Activated naive CD8-positive, alpha-beta T cell treated with anti-CD3 and anti-CD28 coated beads, Interleukin-2, amount 10 ng/mL, durations not matched to agents 7 days and 5 days (primary cell): ENCODE data around the gene CELSR3. TPM values are rescaled to one million over a fixed set of nuclear protein-coding genes. Genes with fewer than 3 reads are reported as not detected.

Source experiments
- ATAC-seq: fragments of 150-1000 bp; cut with Tn5 transposase; one replicate; pipeline ENCODE4 v1.10.0; 2021; ENCODE audit warnings: low read depth, moderate library complexity
- POLR2A ChIA-PET: fragments of 350-600 bp; sonication (Branson Sonifier 250); formaldehyde crosslinking; loops from one replicate; lab custom pipeline; 2021; ENCODE audit warnings: antibody characterized with exemption; lab: Charles Lee
- DNase-seq: peaks from one replicate; pipeline ENCODE4 v3.0.0; 2021
- H3K27ac Mint-ChIP-seq: one replicate; pipeline ENCODE4 v1.8.0; 2022; ENCODE audit warnings: mild to moderate bottlenecking, mixed read lengths
- H3K27me3 Mint-ChIP-seq: one replicate; pipeline ENCODE4 v1.8.0; 2022; ENCODE audit warnings: mild to moderate bottlenecking, moderate library complexity, mixed read lengths
- H3K36me3 Mint-ChIP-seq: one replicate; pipeline ENCODE4 v1.8.0; 2021; ENCODE audit warnings: mild to moderate bottlenecking, mixed read lengths
- H3K4me1 Mint-ChIP-seq: one replicate; pipeline ENCODE4 v1.8.0; 2021; ENCODE audit warnings: mixed read lengths
- H3K4me3 Mint-ChIP-seq: one replicate; pipeline ENCODE4 v1.8.0; 2022; ENCODE audit warnings: mild to moderate bottlenecking, moderate library complexity, mixed read lengths
- H3K9me3 Mint-ChIP-seq: one replicate; pipeline ENCODE4 v1.8.0; 2021; ENCODE audit warnings: mixed read lengths
- total RNA-seq, 2 experiments: library from RNA; stranded (reverse); gene quantifications; one replicate each; pipeline ENCODE4 v1.2.3, GENCODE V29; 2021

CELSR3 gene
- total RNA-seq, 2 experiments from 2014 or later: 15.6 to 16.2 TPM

GRCh38 chr3:48644898-48645760 is 17.6 kb downstream of the CELSR3 start:
- Mint-ChIP-seq H3K4me1 (no peaks in the 10 kb centered on the region), H3K4me3 (no peak overlapping the region), H3K36me3 (peaks cover 2% of the 10 kb centered on the region), H3K9me3 (no peaks in the 10 kb centered on the region), H3K27ac (no peak overlapping the region), H3K27me3 (no peaks in the 10 kb centered on the region)
- no peak for ATAC-seq
- no peak for DNase-seq
- POLR2A ChIA-PET: no interaction called here

- ATAC-seq (no peak), DNase-seq (no peak)
- H3K4me3 Mint-ChIP-seq: no peak overlapping the region
- POLR2A ChIA-PET: no interaction called here
- H3K27ac Mint-ChIP-seq: no peak overlapping the region
- no peaks in the 10 kb centered on the region for H3K4me1 Mint-ChIP-seq
- no peaks in the 10 kb centered on the region for H3K27me3 Mint-ChIP-seq
- peaks cover 2% of the 10 kb centered on the region for H3K36me3 Mint-ChIP-seq
- no peaks in the 10 kb centered on the region for H3K9me3 Mint-ChIP-seq
Measured at GRCh38 chr3:48642605-48643004, 20.1 kb downstream of the CELSR3 start.

GRCh38 chr3:48641396-48641795 is 21.3 kb downstream of the CELSR3 start:
- Mint-ChIP-seq H3K9me3 (no peaks in the 10 kb centered on the region), H3K27ac (no peak overlapping the region), H3K36me3 (peaks cover 2% of the 10 kb centered on the region), H3K27me3 (no peaks in the 10 kb centered on the region), H3K4me3 (no peak overlapping the region), H3K4me1 (no peaks in the 10 kb centered on the region)
- no peak for ATAC-seq
- POLR2A ChIA-PET: interaction anchor here (0.6 kb wide), 1 partner anchor 27 kb away, joined by 5 read pairs; no protein-coding TSS in a partner anchor
- no peak for DNase-seq

- no peaks in the 10 kb centered on the region for H3K9me3 Mint-ChIP-seq
- H3K36me3 Mint-ChIP-seq: peaks cover 2% of the 10 kb centered on the region
- no peak overlapping the region for H3K27ac Mint-ChIP-seq
- no peak overlapping the region for H3K4me3 Mint-ChIP-seq
- no peaks in the 10 kb centered on the region for H3K27me3 Mint-ChIP-seq
- POLR2A ChIA-PET: no interaction called here
- DNase-seq: no peak
- no peak for ATAC-seq
- H3K4me1 Mint-ChIP-seq: peaks cover 5% of the 10 kb centered on the region
Measured at GRCh38 chr3:48639944-48640606, 22.6 kb downstream of the CELSR3 start.

- Mint-ChIP-seq H3K36me3 (peaks cover 3% of the 10 kb centered on the region), H3K9me3 (no peaks in the 10 kb centered on the region), H3K27ac (no peak overlapping the region), H3K27me3 (no peaks in the 10 kb centered on the region), H3K4me1 (peaks cover 12% of the 10 kb centered on the region), H3K4me3 (no peak overlapping the region)
- no peak for DNase-seq
- POLR2A ChIA-PET: no interaction called here
- ATAC-seq: no peak
Measured at GRCh38 chr3:48637305-48637704, 25.4 kb downstream of the CELSR3 start.

GRCh38 chr3:48636149-48636655 is 26.5 kb downstream of the CELSR3 start:
- Mint-ChIP-seq H3K4me3 (peak overlapping the region; percentile 90), H3K4me1 (peaks cover 13% of the 10 kb centered on the region), H3K9me3 (no peaks in the 10 kb centered on the region), H3K36me3 (peaks cover 7% of the 10 kb centered on the region), H3K27ac (peak overlapping the region; percentile 89), H3K27me3 (no peaks in the 10 kb centered on the region)
- ATAC-seq (no peak), DNase-seq (no peak)
- POLR2A ChIA-PET: interaction anchor here (0.8 to 2.1 kb wide), 9 partner anchors 11 to 81 kb away, joined by 3 to 10 read pairs (median 3); partner anchors contain the start of gene NCKIPSD

- ATAC-seq: peak; percentile 95
- peak; percentile 97 for DNase-seq
- H3K27ac Mint-ChIP-seq: peak within 1 kb of the TSS; percentile 89
- POLR2A ChIA-PET: interaction anchor here (0.5 to 2.1 kb wide), 12 partner anchors 10 to 480 kb away, joined by 3 to 10 read pairs (median 3); partner anchors contain the start of gene NCKIPSD
- no peaks in the 10 kb centered on the region for H3K9me3 Mint-ChIP-seq
- peak within 1 kb of the TSS; percentile 90 for H3K4me3 Mint-ChIP-seq
- H3K36me3 Mint-ChIP-seq: peaks cover 7% of the 10 kb centered on the region
- H3K27me3 Mint-ChIP-seq: no peaks in the 10 kb centered on the region
- peaks cover 13% of the 10 kb centered on the region for H3K4me1 Mint-ChIP-seq
Measured at GRCh38 chr3:48635222-48636021, 27.3 kb downstream of the CELSR3 start, which contains the start of gene SLC26A6. TSS of gene SLC26A6 (minus strand) at chr3:48635461. CDS start at chr3:48635393, 68 bp downstream.

- peak; percentile 12 for ATAC-seq
- Mint-ChIP-seq H3K4me1 (peaks cover 13% of the 10 kb centered on the region), H3K4me3 (peak overlapping the region; percentile 90), H3K27ac (peak overlapping the region; percentile 25), H3K36me3 (peaks cover 10% of the 10 kb centered on the region), H3K27me3 (no peaks in the 10 kb centered on the region), H3K9me3 (no peaks in the 10 kb centered on the region)
- peak; percentile 66 for DNase-seq
- POLR2A ChIA-PET: interaction anchor here (0.5 to 2.1 kb wide), 10 partner anchors 11 to 232 kb away, joined by 3 to 10 read pairs (median 4); partner anchors contain the start of genes IP6K2 and TMEM89
Measured at GRCh38 chr3:48634661-48635221, 27.9 kb downstream of the CELSR3 start.

GRCh38 chr3:48633743-48634142 is 28.9 kb downstream of the CELSR3 start:
- H3K9me3 Mint-ChIP-seq: no peaks in the 10 kb centered on the region
- no peaks in the 10 kb centered on the region for H3K27me3 Mint-ChIP-seq
- H3K27ac Mint-ChIP-seq: no peak overlapping the region
- ATAC-seq: no peak
- H3K36me3 Mint-ChIP-seq: peaks cover 15% of the 10 kb centered on the region
- POLR2A ChIA-PET: interaction anchor here (0.5 to 1.0 kb wide), 2 partner anchors 52 to 1251 kb away, joined by 3 to 4 read pairs; partner anchors contain the start of gene NCKIPSD
- no peak overlapping the region for H3K4me3 Mint-ChIP-seq
- DNase-seq: no peak
- H3K4me1 Mint-ChIP-seq: peaks cover 13% of the 10 kb centered on the region

- H3K27me3 Mint-ChIP-seq: no peaks in the 10 kb centered on the region
- H3K4me3 Mint-ChIP-seq: no peak overlapping the region
- peaks cover 13% of the 10 kb centered on the region for H3K4me1 Mint-ChIP-seq
- DNase-seq: no peak
- POLR2A ChIA-PET: interaction anchor here (1.0 kb wide), 1 partner anchor 53 kb away, joined by 3 read pairs; the partner anchor contains the start of gene NCKIPSD
- H3K36me3 Mint-ChIP-seq: peaks cover 15% of the 10 kb centered on the region
- no peaks in the 10 kb centered on the region for H3K9me3 Mint-ChIP-seq
- H3K27ac Mint-ChIP-seq: no peak overlapping the region
- no peak for ATAC-seq
Measured at GRCh38 chr3:48633256-48633655, 29.4 kb downstream of the CELSR3 start.

GRCh38 chr3:48631516-48632448 is 30.9 kb downstream of the CELSR3 start:
- POLR2A ChIA-PET: no interaction called here
- no peaks in the 10 kb centered on the region for H3K9me3 Mint-ChIP-seq
- H3K27me3 Mint-ChIP-seq: no peaks in the 10 kb centered on the region
- no peak overlapping the region for H3K27ac Mint-ChIP-seq
- no peak overlapping the region for H3K4me3 Mint-ChIP-seq
- H3K4me1 Mint-ChIP-seq: peaks cover 15% of the 10 kb centered on the region
- H3K36me3 Mint-ChIP-seq: peaks cover 22% of the 10 kb centered on the region
- DNase-seq (no peak), ATAC-seq (no peak)
